Measurements from ENCODE around the gene INSL3.

Gene INSL3

GRCh38 chr19:17821190-17821589, at the start of gene INSL3:
Gene INSL3, minus strand, starts transcription at chr19:17821519. Its CDS starts 13 bp downstream, at chr19:17821506.
- no peak for DNase-seq (ENCODE audit: low read depth)

GRCh38 chr19:17869114-17869608, 47.8 kb upstream of the INSL3 start:
- no peak for DNase-seq (ENCODE audit: low read depth)

GRCh38 chr19:17868669-17869068, 47.4 kb upstream of the INSL3 start:
- no peak for DNase-seq (ENCODE audit: low read depth)

GRCh38 chr19:17866964-17867486, 45.7 kb upstream of the INSL3 start:
- DNase-seq (ENCODE audit: low read depth) = peak; percentile 22

GRCh38 chr19:17866312-17866963, 45.1 kb upstream of the INSL3 start:
- DNase-seq (ENCODE audit: low read depth) = peak; percentile 23

- DNase-seq (ENCODE audit: low read depth) = peak; percentile 67
Measured at GRCh38 chr19:17865364-17866311, 44.3 kb upstream of the INSL3 start.

- peak; percentile 32 for DNase-seq (ENCODE audit: low read depth)
Measured at GRCh38 chr19:17863520-17864182, 42.3 kb upstream of the INSL3 start.

GRCh38 chr19:17862711-17863519, 41.6 kb upstream of the INSL3 start:
- no peak for DNase-seq (ENCODE audit: low read depth)

GRCh38 chr19:17861542-17862402, 40.5 kb upstream of the INSL3 start:
- DNase-seq (ENCODE audit: low read depth) = no peak

- DNase-seq (ENCODE audit: low read depth) = peak; percentile 42
Measured at GRCh38 chr19:17860993-17861360, 39.7 kb upstream of the INSL3 start.

- peak; percentile 28 for DNase-seq (ENCODE audit: low read depth)
Measured at GRCh38 chr19:17860331-17860992, 39.1 kb upstream of the INSL3 start.

- DNase-seq (ENCODE audit: low read depth) = peak; percentile 100
Measured at GRCh38 chr19:17859533-17860330, 38.4 kb upstream of the INSL3 start, which contains the start of gene RPL18A. Gene RPL18A, plus strand, starts transcription at chr19:17859910. Its CDS starts 47 bp downstream, at chr19:17859957.

GRCh38 chr19:17855280-17856152, 34.2 kb upstream of the INSL3 start:
- DNase-seq (ENCODE audit: low read depth) = peak; percentile 79

- DNase-seq (ENCODE audit: low read depth) = no peak
Measured at GRCh38 chr19:17854061-17854460, 32.7 kb upstream of the INSL3 start.

GRCh38 chr19:17848595-17849292, 27.4 kb upstream of the INSL3 start:
- DNase-seq (ENCODE audit: low read depth) = no peak

- DNase-seq (ENCODE audit: low read depth) = peak; percentile 63
Measured at GRCh38 chr19:17847538-17848366, 26.4 kb upstream of the INSL3 start, which contains the start of gene JAK3. Gene JAK3, minus strand, starts transcription at chr19:17847982. Its CDS starts 3,565 bp downstream, at chr19:17844417.

Measured in ELR (cell line).